CD4-positive, alpha-beta T cell treated with Interleukin-21 for 1 hour (primary cell): ENCODE measurements around the gene GALNT1.

ENCODE experiments used
- DNase-seq: peaks from one replicate; pipeline ENCODE4 v3.0.0-alpha.2; 2020

The GALNT1 gene

DNA sequence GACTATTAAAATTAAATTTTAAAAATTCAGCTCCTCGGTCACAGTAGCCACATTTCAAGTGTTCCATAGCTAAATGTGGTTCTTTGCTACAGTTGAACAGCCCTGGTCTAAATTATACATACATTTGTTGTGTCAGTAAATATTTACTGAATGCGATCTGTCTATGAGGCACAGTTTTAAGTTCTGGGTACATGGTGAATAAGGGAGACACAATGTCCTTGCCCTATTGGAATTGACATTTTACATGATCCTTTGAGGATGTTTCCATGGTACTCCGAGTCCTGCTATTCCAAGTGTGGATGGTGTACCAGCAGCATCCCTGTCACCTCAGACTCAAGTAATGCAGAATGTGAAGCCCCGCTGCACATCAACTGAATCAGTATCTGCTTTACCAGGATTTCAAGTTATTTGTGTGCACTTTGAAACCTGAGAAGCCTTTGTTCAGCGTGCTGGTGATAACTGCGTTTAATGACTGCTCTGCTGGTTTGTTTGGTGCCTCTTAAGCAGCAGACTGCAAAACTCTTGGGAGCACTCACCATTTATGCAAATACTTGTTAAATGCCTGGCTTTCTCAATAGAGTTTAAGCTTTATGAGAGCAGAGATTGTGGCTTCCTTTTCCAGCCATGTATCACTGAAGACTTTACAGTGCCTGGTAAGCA lies 1.5 kb downstream of the GALNT1 start:
- DNase-seq, result no peak

DNA sequence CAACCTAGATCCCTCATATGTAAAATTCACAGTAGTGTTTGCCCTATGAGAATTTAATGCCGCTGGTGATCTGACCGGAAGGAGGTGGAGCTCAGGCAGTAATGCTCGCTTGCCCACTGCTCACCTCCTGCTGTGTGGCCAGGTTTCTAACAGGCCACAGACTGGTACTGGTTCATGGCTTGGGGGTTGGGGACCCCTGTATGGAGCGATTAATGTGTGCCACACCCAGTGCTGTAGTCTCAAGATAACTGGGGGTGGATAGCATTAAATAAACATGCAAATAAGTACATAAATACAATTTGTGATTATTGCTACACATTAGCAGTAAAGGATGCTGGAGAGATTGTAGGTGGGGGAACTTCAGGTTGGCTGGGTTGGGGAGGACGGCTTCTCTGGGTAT lies 3.2 kb downstream of the GALNT1 start:
- DNase-seq, result no peak

DNA sequence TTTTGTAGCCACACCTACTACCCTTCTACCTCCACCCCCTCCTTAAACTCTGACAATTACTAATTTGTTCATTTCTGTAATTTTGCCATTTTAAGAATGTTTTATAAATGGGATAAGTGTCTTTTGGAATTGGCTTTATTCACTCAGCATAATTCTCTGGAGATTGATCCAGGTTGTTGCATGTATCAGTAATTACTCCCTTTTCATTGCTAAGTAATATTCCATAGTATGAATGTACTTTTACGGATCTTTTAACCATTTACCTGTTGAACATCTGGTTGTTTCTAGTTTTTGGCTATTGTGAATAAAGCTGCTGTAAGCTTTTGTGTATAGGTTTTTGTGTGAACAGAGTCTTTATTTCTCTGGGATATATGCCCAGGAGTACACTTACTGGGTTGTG lies 4.1 kb downstream of the GALNT1 start:
- DNase-seq, result no peak

DNA sequence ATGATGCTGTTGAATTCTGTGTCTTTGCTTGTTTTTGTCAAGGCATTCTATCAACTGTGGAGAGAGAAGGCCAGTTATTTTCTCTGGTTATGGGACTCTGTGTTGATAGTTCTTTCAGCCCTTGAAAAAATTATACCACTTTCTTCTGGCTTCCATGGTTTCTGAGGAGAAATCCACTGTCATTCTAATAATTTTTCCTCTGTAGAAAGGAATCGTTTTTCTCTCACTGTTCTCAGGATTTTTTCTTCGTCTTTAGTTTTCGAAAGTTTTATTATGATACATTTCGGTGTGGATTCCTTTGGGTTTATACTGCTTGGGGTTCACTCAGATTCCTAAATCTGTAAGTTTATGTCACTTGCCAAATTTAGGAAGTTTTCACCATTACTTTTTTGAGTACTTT lies 6.6 kb downstream of the GALNT1 start:
- DNase-seq, result no peak

DNA sequence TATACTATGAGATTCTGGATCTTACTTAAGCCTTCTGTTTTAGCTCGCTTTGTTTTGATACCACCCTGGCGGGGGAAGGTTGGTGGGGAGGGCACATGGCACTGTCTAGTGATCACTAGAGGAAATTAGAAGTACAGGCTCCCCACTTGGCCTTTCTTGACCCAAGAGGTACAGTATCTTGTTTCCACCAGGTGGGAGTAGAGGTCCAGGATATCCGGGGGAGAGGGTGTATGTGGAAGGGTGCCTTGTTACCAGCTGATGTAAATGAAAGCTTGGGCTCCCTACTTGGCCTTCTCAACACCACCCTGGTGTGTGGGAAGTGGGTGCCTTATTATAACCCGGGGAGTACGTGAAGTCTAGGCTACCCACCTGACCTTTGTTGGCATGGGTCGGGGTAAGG lies 7.5 kb downstream of the GALNT1 start:
- DNase-seq, result peak; percentile 50

DNA sequence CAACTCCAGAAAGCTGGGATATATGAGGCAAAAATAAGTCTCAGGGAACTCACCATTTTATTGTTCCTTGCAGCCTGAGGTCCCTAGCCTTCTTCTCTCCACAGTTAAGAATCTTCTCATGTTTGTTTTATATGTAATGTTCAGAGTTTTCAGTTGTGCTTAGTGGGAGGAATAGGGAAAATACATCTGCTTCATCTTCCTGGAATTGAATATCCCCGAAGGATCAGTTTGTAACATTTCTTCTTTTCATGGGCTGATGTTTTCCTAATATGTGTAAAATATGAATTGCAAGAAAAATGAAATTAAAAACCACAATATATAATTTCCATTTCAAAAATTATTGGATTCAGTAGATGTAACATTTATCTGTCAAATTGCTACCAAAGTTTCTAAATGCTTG lies 8.0 kb downstream of the GALNT1 start:
- no peak for DNase-seq

DNA sequence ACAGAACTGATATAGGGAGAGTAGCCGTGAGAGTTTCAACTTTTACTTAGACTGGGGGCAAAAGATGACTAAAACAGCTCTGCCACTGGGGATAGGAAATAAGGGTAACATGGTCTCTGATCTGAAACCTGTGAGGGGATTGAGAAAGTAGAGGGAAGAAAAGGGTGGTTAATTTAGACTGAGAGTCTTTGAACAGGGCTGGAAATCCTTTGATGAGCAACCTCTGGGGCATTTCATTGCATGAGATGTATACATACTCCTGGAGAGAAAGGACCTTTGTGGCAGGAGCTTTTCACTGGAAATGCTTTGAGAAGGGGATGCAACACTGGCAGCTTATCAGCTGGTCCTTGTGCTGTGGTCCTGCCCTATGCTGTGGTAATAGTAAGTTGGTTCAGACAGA lies 9.4 kb downstream of the GALNT1 start:
- no peak for DNase-seq

DNA sequence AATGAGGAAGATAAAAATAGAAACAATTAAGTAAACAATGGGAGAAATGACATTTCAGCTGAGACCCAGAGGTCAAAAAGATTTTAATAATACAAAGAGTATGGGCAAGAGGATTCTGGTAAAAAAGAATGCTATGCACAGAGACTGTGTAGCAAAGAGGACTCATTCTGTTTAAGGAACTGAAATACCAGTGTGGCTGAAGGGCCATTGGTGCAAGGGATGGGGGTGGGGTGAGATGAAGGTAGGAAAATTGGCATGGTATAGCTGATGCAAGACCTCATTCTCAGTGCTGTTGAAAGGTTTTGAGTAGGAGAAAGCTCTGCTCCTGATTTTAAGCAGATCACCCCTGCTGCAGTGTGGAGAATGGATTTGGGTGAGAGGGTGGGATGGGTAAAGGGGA lies 10.8 kb downstream of the GALNT1 start:
- DNase-seq, result no peak

DNA sequence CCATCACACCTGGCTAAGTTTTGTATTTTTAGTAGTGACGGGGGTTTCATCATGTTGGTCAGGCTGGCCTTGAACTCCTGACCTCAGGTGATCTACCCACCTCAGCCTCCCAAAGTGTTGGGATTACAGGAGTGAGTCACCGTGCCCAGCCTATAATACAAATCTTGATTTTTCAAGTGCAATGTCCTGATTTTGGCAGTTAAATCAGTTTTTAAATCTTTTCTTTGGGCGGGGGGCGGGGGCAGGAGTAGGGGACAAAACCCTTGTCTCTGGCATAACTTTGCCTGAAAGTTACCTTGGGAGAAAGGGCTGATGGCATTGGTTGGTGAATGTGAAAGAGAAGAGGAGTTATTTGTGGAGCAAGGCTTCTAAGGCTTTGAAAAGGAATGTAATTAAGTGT lies 12.3 kb downstream of the GALNT1 start:
- no peak for DNase-seq

DNA sequence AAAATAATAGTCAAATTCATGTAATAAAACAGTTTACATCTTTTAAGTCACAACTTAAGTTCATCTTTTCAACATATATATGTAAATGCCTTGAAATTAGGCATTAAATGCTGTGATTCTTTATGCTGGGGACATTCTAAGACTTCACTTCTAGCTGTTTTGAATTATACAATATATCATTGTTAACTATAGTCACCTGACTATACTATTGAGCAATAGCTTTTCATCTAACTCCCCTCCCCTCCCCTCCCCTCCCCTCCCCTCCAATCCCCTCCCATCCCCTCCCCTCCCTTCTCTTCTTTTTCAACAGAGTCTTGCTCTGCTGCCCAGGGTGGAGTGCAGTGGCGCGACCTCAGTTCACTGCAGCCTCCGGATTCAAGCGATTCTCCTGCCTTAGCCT lies 16.2 kb downstream of the GALNT1 start:
- DNase-seq, result no peak

DNA sequence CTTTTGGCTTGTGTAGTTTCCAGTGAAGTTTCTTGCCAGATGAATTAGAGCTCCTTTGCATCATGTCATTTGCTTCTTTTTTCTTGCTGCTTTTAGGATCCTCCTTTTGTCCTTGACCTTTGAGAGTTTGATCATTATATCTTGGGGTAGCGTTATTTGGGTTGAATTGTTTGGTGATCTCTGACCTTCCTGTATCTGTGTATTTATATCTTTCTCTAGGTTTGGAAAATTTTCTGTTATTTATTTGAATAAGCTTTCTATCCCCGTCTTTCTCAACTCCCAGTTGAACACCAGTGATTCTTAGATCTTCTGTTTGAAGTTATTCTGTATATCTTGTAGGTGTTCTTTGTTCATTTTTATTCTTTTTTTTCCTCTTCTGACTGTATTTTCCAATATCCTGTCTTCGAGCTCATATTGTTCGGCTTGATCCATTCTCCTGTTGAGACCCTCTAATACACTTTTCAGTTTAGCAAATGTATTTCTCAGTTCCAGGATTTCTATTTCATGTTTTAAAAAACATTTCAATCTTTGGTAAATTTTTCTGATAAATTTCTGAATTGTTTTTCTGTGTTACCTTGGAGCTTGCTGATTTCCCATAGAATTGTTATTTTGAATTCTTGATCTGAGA lies 20.8 kb downstream of the GALNT1 start:
- DNase-seq, result no peak

DNA sequence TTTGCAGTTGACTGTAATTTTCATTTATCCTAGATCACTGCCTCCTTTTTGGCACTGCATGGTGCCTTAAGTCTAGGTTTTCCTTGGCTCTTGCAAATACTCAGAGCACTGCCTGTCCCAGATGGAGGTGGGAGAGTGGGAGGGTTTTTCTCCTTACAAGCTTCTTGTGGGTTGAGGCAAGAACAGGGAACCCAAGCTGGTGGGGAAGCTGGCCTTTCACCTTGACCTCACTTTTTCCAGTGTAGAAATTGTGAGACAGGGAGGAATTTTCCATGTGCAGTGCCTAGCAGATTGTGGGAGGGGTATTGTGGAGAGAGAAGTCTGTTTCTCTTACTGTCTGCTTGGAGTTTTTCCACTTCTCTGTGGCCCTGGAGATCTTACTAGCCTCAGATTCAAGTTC lies 21.5 kb downstream of the GALNT1 start:
- no peak for DNase-seq

DNA sequence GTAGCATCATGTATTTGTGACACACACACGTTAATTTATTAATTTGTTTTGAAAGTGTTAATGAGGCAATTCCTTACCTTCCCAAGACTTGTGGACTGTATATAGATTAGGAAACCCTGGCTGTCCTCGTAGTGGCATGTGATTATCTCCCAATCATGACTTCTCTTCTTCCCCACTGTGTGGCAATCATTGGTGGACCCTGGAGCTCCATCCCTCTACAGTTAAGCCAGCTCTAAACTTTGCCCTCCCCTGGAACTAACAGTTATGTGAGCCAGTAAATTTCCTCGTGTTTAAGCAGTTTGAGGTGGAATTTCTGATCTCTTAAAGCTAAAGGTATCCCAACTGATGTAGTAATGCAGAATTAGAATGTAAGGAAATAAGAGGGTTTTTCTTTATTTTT lies 22.0 kb downstream of the GALNT1 start:
- no peak for DNase-seq

DNA sequence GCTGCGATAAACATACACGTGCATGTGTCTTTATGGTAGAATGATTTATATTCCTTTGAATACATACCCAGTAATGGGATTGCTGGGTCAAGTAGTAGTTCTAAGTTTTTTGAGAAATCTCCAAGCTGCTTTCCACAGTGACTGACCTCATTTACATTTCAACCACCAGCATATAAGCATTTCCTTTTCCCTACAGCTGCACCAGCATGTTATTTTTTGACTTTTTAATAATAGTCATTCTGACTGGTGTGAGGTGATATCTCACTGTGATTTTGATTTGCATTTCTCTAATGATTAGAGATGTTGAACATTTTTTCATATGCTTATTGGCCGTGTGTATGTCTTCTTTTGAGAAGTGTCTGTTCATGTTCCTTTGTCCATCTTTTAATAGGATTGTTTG lies 22.8 kb downstream of the GALNT1 start:
- no peak for DNase-seq

DNA sequence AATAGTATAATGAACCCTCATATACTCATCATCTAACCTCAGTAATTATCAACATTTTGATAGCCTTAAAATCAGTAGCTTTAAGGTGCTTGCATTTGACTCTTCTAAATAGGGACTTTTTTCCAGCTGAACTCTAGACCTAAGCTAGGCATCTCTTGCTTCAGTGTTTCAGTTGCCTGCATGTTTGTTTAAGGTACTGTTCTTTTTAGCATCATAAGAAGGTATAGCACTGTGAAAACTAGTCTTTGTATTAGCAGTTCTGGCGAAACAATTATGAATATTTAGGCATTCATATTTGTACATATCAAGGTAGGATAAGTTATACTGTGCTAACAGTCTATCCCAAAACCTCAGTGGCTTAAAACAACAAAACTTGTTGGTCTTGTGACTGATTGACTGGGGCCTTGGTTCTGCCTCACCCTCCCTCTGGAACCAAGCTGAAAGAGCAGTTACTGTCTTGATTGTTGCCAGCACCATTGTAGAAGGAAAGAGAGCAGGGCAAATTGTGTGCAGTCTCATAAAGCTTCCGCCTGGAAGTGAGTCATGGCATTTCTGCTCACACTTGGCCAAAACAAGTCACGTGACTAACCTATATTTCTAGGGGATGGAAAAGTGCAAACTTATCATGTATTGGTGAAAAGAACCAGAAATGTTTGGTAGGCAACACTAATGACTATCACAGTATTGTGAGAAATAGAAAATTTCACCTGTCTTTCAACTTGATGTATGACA lies 24.3 kb downstream of the GALNT1 start:
- no peak for DNase-seq

DNA sequence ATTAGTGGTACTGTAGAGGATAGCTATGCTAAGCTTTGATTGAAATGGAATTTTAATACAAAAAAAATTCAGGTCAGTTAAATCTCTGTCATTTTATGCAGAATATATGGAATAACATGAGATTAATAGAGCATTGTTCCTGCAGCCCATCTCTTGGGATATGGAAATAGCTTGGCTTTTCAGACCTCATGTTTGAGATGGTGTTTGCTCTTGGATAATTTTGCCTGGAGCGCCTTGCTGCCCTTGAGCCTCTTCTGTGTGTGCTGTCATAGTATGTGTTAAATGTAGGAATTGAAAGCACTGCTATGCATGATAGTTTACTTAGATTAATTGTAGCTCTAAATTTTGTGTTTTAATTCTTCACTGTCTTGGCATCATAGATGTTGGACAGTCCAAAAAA lies 27.7 kb downstream of the GALNT1 start:
- DNase-seq, result no peak

DNA sequence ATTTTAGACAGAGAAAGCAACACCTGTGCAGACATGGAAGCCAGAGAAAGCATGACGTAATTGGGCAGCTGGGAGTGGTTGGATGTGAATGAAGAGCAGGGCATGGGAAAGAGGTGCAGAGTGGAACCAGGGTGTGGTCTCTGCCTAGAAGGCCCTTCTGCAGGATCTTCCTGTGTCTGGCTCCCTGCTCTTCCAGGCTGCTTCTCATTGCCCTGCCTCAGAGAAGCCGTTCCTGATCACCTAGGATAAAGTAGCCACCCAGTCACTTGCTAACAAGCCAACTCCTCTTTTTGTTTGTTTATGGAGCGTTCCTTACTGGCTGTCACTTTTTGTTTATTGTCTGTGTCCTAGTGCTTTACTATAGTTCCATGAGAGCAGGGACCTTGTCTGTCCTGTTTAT lies 28.5 kb downstream of the GALNT1 start:
- no peak for DNase-seq

DNA sequence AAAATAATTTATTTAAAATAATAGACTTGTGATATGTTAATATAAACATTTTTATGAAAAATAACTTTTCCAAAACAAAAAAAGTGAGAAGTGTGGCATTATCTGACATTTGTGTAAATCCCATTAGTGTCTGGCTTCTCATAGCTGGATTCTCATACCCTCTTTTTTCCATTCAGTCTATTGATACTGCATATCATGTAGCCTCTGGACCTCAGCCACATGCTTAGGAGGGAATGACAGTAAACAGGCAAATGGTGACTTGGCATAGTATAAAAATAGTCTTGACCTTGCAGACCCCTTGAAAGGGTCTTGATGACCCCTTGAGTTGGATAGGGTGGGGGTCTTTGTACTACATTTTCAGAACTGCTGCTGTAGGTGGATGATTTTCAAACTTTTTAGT lies 29.2 kb downstream of the GALNT1 start:
- DNase-seq, result no peak

DNA sequence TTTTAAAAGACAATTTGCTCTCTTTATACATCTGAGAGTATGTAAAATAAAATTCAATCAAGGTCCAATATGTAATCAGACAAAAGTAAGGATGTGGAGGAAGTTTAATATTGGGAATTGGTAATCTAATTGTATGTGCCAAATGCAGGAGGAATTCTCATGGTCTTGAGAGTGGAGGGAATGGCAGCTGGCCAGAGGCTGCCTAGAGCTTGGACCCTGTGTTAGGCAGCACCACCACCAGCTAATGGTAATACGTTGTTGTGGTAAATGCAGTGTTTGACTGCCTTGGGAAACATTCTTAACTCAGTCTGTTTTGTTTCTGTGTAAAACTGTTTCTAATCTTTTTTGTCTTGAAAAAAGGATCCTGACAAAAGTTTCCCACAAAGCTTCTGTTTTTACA lies 30.0 kb downstream of the GALNT1 start:
- no peak for DNase-seq

DNA sequence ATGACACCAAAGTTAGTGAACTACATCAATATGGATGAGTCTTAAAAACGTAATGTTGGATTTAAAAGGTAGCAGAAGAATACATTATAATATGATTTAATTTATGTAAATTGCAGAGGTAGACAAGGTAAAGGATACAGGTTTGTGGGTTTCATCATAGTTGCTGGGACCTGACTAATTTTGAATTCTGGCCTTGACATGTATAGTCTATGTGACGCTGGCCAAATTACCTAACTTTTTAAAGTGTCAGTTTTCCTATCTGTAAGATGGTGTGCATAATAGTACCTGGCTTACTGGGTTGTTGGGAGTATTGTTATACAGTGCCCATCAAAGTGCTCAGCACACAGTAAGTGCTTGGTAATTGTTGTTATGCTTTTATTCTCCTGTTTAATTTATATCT lies 34.5 kb downstream of the GALNT1 start:
- DNase-seq, result no peak

DNA sequence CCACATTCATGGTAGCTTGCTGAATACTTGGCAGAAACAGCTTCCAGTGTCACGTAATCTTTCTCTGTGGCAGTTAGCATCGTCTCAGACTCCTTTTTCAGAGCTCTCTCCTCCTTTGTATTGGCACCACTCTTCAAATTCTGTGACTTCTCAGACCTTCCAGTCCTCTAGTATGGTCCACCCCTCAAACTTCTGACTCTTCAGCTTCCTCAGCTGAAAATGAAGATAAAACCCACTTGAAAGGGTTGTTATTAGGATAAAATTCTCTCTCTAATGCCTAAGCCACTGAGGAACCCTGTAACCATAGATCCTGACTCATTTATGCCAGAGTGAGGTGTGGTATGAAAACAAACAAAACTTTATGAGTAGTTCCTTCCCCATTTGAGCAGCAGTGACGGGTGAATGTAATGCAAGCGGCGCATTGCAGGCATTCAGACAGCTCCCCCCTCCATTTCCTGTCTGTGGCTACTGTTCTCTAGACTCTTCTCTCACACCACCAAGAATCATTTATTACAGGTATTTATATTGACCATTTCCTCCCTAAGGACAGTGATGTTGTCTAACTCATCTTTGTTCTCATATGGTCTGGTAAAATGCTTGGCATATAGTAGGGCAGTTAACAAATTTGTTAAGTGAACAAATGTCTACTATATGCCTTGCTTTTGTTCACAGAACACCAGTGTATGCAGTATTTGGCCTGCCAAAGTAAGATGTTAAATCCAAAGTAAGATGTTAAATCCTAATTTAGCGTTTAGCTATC lies 35.3 kb downstream of the GALNT1 start:
- peak; percentile 66 for DNase-seq

DNA sequence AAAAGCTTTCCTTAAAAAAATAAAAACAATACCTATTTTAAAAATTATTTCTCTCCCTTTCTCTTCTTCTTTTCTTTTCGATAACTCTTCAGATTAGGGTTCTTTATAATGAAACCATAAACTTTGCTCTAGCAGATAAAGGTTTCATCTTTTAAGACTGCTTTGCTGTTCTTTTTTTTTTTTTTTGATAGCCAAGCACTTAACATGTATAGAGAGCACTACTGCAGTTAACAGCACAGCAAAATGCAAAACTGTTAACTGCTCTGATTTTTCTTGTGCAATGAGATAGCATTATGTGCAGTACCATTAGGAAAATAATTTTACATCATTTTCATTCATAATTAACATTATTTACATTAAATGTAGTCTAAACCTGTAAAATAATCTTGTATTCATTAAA lies 36.3 kb downstream of the GALNT1 start:
- DNase-seq, result no peak

DNA sequence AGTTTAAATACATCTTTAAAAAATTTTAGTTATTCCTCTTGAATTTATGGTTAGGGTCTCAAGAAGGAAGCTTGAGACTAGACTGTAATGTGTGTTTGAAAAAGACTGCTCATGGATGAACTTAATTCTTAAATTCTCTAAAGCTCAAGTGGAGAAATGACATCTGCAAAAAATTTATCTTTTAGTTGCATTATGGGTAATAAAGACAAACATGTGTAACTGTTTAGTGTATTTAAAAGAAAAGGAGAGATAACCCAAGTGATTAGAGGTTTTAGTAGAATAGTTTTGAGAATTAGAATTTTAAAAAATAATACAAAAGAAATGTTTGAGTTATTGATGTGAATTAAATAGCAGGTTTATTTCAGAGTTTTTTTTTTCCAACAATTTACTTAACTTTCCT lies 36.7 kb downstream of the GALNT1 start:
- no peak for DNase-seq

DNA sequence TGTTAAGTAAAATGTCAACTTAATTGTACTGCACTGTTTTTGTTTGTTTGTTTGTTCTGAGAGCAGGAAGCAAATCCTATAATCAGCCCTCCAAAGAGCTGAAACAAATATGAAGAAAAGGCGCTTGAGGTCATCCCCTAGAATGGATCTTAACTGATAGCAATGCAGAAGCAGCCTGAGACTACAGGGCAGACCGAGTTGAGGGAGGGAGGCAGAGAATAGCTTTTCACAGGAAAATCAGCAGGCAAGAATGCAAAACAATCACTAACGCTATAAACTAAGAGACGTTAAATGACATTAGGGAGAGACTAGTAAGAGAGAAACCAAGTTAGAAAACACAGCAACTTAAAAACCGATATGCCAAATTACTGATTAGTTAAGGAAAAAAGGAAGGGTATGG lies 37.2 kb downstream of the GALNT1 start:
- DNase-seq, result no peak
